Measurements from ENCODE around the gene AKR1B15. TPM values are rescaled to one million over a fixed set of nuclear protein-coding genes. Genes with fewer than 3 reads are reported as not detected.

Gene AKR1B15
- total and polyA plus RNA-seq, 2 donors (not counting 3 experiments of a cell fraction or from before 2014, with no cell fraction given): not detected

GRCh38 chr7:134535272-134535918 is 13.5 kb upstream of the AKR1B15 start:
- FAIRE-seq (no peak), DNase-seq (ENCODE audit: low read depth, low spot score) (no peak)
- intact Hi-C loops (cut with micrococcal nuclease): no loop called here
- Histone ChIP-seq H3K9me3 (replicated peaks; ENCODE audit: control insufficient read depth, insufficient read depth, low read length) (no peaks in the 10 kb centered on the region), H3K27me3 (ENCODE audit: control insufficient read depth in 2 of 2, insufficient read depth in 2 of 2, low read length in 2 of 2) (peaks cover 0 to 4% of the 10 kb centered on the region in 2 experiments), H3K9me1 (replicated peaks; ENCODE audit: control insufficient read depth, extremely low read depth, insufficient read depth, low read length) (no peaks in the 10 kb centered on the region), H3K4me2 (ENCODE audit: insufficient read depth, low read length) (no peak overlapping the region), H2AFZ (ENCODE audit: low read depth, low read length) (no peak overlapping the region), H3K27ac (ENCODE audit: insufficient read depth, low read depth, low read length) (no peak overlapping the region), H3K36me3 (ENCODE audit: control insufficient read depth in 2 of 2, extremely low read depth in 1 of 2, insufficient read depth in 2 of 2, low read length in 2 of 2) (no peaks in the 10 kb centered on the region), H3K4me1 (ENCODE audit: control insufficient read depth, extremely low read depth, insufficient read depth, low read length) (no peaks in the 10 kb centered on the region), H3K4me3 (replicated peaks in 1 of 3; ENCODE audit: insufficient read depth in 1 of 3, low read depth in 1 of 3, low read length in 3 of 3) (no peak overlapping the region), H4K20me1 (replicated peaks; ENCODE audit: control insufficient read depth, extremely low read depth, insufficient read depth, low read length) (no peaks in the 10 kb centered on the region), H3K9ac (replicated peaks; ENCODE audit: extremely low read depth, insufficient read depth, low read length) (no peak overlapping the region), H3K79me2 (ENCODE audit: control insufficient read depth, insufficient read depth, low read length) (no peaks in the 10 kb centered on the region)
- no peak for TF ChIP-seq EZH2 (IDR thresholded peaks at IDR 0.05; ENCODE audit: borderline replicate concordance, low read depth, low read length, severe bottlenecking)
- TF ChIP-seq FOS (IDR thresholded peaks at IDR 0.05; ENCODE audit: borderline replicate concordance, insufficient read depth, low read length): no peak
- TF ChIP-seq, protein P1, sequence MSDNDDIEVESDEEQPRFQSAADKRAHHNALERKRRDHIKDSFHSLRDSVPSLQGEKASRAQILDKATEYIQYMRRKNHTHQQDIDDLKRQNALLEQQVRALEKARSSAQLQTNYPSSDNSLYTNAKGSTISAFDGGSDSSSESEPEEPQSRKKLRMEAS (IDR thresholded peaks at IDR 0.05; ENCODE audit: insufficient read depth, insufficient read length): no peak
- TF ChIP-seq MYC (IDR thresholded peaks at IDR 0.05; ENCODE audit: low read depth, low read length): no peak
- TF ChIP-seq POLR2AphosphoS5 (IDR thresholded peaks at IDR 0.05; ENCODE audit: insufficient read depth, low read depth, low read length): no peak
- no peak for TF ChIP-seq CTCF (IDR thresholded peaks at IDR 0.05; ENCODE audit: extremely low read depth in 1 of 2, insufficient read depth in 1 of 2, low read depth in 1 of 2, low read length in 2 of 2)
- no peak for TF ChIP-seq POLR2A (IDR thresholded peaks at IDR 0.05; ENCODE audit: low read depth, low read length)
- TF ChIP-seq JUN (IDR thresholded peaks at IDR 0.05; ENCODE audit: borderline replicate concordance, insufficient read depth, insufficient read length, low read depth): no peak
- no peak for TF ChIP-seq GATA2 (IDR thresholded peaks at IDR 0.05; ENCODE audit: insufficient read depth, insufficient read length, low read depth, low read length)
- no TSS peak for BruUV-seq (replicated peaks)
- dilution Hi-C loops (cut with MboI; ENCODE audit: extremely low pct_ligation_motif_present, low sequenced_read_pairs): no loop called here
- POLR2A ChIA-PET: interaction anchor here (0.7 kb wide), 1 partner anchor 33 kb away, joined by 6 read pairs; no protein-coding TSS in a partner anchor
- CTCF ChIA-PET: interaction anchor here (0.7 to 1.3 kb wide), 6 partner anchors 12 to 407 kb away, joined by 3 to 9 read pairs (median 4); no protein-coding TSS in a partner anchor
